Measurements from ENCODE around the gene PIGU. TPM values are rescaled to one million over a fixed set of nuclear protein-coding genes. Genes with fewer than 3 reads are reported as not detected.

Gene PIGU
- total and polyA plus RNA-seq, 8 donors, result 0.45 to 21.3 (median 10.3) TPM

DNA sequence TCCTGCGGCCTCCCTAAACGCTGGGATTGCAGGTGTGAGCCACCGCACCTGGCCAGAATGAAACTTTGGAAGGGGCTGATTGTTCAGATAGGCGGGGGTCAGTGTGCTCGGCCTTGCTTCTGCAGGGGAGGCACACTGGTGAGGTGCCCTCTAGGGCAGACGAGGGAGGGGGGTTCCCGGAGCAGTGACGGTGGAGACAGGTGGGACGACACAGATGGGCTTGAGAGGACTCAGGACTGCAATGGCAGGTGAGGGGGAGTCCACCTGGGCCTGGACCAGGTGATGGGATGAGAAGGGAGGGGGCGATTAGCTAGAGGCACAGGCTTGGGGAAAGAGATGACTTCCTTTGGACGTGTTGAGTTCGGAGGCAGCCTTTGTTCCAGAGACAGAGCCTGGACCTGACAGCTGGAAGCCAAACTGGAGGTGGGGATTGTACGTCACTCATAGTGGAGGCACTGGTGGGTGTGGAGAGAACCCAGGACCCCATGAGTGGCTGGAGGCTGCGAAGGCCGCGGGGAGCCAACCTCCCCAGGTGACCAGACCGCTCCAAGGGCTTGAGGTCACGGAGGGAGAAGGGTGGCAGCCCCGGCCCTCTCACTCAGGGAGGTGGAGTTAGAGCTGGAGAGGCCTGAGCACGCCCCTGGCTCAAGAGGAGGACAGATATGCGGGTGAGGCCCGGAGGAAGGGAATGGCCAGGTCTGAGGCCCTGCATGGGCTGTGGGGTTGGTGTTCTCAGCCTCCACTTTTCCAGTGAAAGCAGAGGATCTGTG, 128.9 kb downstream of the PIGU start:
- WGBS, 5 donors, result 86 to 93% (median 91%) methylated on average over 22 of the region's 22 CpGs
- no peaks in the 10 kb centered on the region for H3K9me3 ChIP-seq
- peaks cover 0 to 28% (median 4%) of the 10 kb centered on the region in 4 donors for H3K4me1 ChIP-seq
- TF ChIP-seq POLR2A (IDR thresholded peaks at IDR 0.05) (no peak), EP300 (IDR thresholded peaks at IDR 0.05) (no peak), POLR2AphosphoS5 (IDR thresholded peaks at IDR 0.05) (no peak)
- TF ChIP-seq, protein P1, sequence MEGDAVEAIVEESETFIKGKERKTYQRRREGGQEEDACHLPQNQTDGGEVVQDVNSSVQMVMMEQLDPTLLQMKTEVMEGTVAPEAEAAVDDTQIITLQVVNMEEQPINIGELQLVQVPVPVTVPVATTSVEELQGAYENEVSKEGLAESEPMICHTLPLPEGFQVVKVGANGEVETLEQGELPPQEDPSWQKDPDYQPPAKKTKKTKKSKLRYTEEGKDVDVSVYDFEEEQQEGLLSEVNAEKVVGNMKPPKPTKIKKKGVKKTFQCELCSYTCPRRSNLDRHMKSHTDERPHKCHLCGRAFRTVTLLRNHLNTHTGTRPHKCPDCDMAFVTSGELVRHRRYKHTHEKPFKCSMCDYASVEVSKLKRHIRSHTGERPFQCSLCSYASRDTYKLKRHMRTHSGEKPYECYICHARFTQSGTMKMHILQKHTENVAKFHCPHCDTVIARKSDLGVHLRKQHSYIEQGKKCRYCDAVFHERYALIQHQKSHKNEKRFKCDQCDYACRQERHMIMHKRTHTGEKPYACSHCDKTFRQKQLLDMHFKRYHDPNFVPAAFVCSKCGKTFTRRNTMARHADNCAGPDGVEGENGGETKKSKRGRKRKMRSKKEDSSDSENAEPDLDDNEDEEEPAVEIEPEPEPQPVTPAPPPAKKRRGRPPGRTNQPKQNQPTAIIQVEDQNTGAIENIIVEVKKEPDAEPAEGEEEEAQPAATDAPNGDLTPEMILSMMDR (IDR thresholded peaks at IDR 0.05), result no peak
- DNase-seq, result no peak
- no peaks in the 10 kb centered on the region for H3K27me3 ChIP-seq
- intact Hi-C loops (cut with DNase I; ENCODE audit: low total_unique reads), result no loop called here
- H3K36me3 ChIP-seq, result no peaks in the 10 kb centered on the region
- no peak overlapping the region for H3K27ac ChIP-seq
- no peak overlapping the region for H3K4me3 ChIP-seq

DNA sequence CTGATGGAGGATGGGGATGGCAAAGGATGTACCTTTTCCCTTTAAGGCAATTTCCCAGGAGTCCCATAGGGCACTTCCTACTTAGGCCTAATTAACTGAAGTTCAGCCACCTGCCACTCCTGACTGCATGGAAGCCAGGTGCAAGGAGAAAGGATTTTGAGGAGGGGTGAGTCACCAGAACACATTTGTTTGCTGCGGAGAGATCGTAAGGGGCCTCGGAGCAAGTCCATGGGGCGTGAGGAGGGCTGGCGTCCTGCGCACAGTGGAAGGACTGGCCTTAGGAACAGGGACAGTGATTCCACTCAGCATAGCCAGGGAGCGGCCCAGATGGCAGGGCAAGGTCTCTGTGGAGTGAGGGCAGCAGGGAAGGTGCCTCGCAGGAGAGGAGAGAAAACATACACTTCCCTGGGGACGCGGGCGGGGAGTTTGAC, 130.1 kb downstream of the PIGU start:
- TF ChIP-seq POLR2A (IDR thresholded peaks at IDR 0.05) (no peak), POLR2AphosphoS5 (IDR thresholded peaks at IDR 0.05) (no peak), EP300 (IDR thresholded peaks at IDR 0.05) (no peak)
- TF ChIP-seq, protein P1 (IDR thresholded peaks at IDR 0.05), result no peak
- intact Hi-C loops (cut with DNase I; ENCODE audit: low total_unique reads), result no loop called here
- Histone ChIP-seq H3K27ac (no peak overlapping the region), H3K36me3 (peaks cover 0 to 11% (median 8%) of the 10 kb centered on the region in 4 donors), H3K4me3 (no peak overlapping the region), H3K9me3 (no peaks in the 10 kb centered on the region), H3K4me1 (peaks cover 0 to 24% (median 0%) of the 10 kb centered on the region in 4 donors), H3K27me3 (no peaks in the 10 kb centered on the region)
- DNase-seq, result peak in 1 of 2 donors; percentile 50
- WGBS, 5 donors, result 58 to 86% (median 71%) methylated on average over 11 of the region's 11 CpGs

GRCh38 chr20:34544109-34544796, 132.6 kb downstream of the PIGU start:
- TF ChIP-seq EP300 (IDR thresholded peaks at IDR 0.05) (no peak), POLR2A (IDR thresholded peaks at IDR 0.05) (no peak), POLR2AphosphoS5 (IDR thresholded peaks at IDR 0.05) (no peak)
- TF ChIP-seq, protein P1 (IDR thresholded peaks at IDR 0.05), result no peak
- peak in 1 of 2 donors; percentile 69 for DNase-seq
- Histone ChIP-seq H3K9me3 (no peaks in the 10 kb centered on the region), H3K36me3 (peaks cover 18 to 36% (median 34%) of the 10 kb centered on the region in 4 donors), H3K4me1 (peaks cover 0 to 16% (median 0%) of the 10 kb centered on the region in 4 donors), H3K27me3 (no peaks in the 10 kb centered on the region), H3K27ac (no peak overlapping the region), H3K4me3 (peak overlapping the region in 1 of 4 donors; percentile 11)
- intact Hi-C loops (cut with DNase I; ENCODE audit: low total_unique reads), result no loop called here
- WGBS, 5 donors, result 14 to 35% (median 18%) methylated on average over 18 to 19 of the region's 19 CpGs

- WGBS, 5 donors, result 58 to 65% (median 64%) methylated on average over 12 of the region's 12 CpGs
- no peak overlapping the region for H3K27ac ChIP-seq
These were observed 133.3 kb downstream of the PIGU start for GRCh38 chr20:34543463-34544056.

More at GRCh38 chr20:34543463-34544056, 133.3 kb downstream of the PIGU start:
- Histone ChIP-seq H3K27me3 (no peaks in the 10 kb centered on the region), H3K4me1 (peaks cover 0 to 16% (median 0%) of the 10 kb centered on the region in 4 donors), H3K4me3 (no peak overlapping the region), H3K9me3 (no peaks in the 10 kb centered on the region), H3K36me3 (peaks cover 22 to 43% (median 40%) of the 10 kb centered on the region in 4 donors)
- intact Hi-C loops (cut with DNase I; ENCODE audit: low total_unique reads), result no loop called here
- DNase-seq, result no peak
- TF ChIP-seq, protein P1 (IDR thresholded peaks at IDR 0.05), result no peak
- no peak for TF ChIP-seq EP300 (IDR thresholded peaks at IDR 0.05)
- TF ChIP-seq POLR2AphosphoS5 (IDR thresholded peaks at IDR 0.05), result no peak
- no peak for TF ChIP-seq POLR2A (IDR thresholded peaks at IDR 0.05)

Measured in stomach (tissue), 9 donors.